Stomach (tissue), 9 donors: Measurements from ENCODE around the gene ODAPH. TPM values are rescaled to one million over a fixed set of nuclear protein-coding genes. Genes with fewer than 3 reads are reported as not detected.
"Not testable (repeated sequence)": the region's sequence is repeated elsewhere in the genome, so short reads cannot be mapped to it uniquely, and the experiment has no call there.

Experiments used
- DNase-seq, 2 donors: peaks; one replicate each; pipeline versions ENCODE4 v3.0.0 to v3.0.0-alpha.2; 2013 to 2019
- H3K27ac ChIP-seq, 5 donors: fragments of 200-600 bp in 4 of 5; sonication (generic) in 4 of 5; one replicate each; pipeline ENCODE4 v1.5.1; 2013 to 2019; ENCODE audit warnings: mild to moderate bottlenecking in 1 of 5, moderate library complexity in 1 of 5
- H3K27me3 ChIP-seq, 3 donors: fragments of 200-600 bp; sonication (generic); one replicate each; pipeline ENCODE4 v1.5.1; 2017 to 2019; ENCODE audit warnings: mixed run types in 1 of 3
- H3K36me3 ChIP-seq, 4 donors: fragments of 200-600 bp; sonication (generic); 1 replicate in 3 of 4; 2 replicates in 1 of 4; pipeline ENCODE4 v1.5.1; 2016 to 2019
- H3K4me1 ChIP-seq, 4 donors: fragments of 200-600 bp; sonication (generic); one replicate each; pipeline ENCODE4 v1.5.1; 2016 to 2019
- H3K4me3 ChIP-seq, 4 donors: fragments of 200-600 bp; sonication (generic) in 3 of 4; one replicate each; pipeline ENCODE4 v1.5.1; 2016 to 2019; ENCODE audit warnings: mild to moderate bottlenecking in 1 of 4
- H3K9me3 ChIP-seq, 4 donors: fragments of 200-600 bp; sonication (generic); one replicate each; pipeline ENCODE4 v1.5.1; 2016 to 2019
- CTCF ChIP-seq, 7 experiments: fragments of 450-650 bp in 4 of 7; fragments of 200-600 bp in 3 of 7; sonication (generic) in 3 of 7; IDR thresholded peaks; one replicate each; pipeline ENCODE4 v1.5.1; 2016 to 2019; ENCODE audit warnings: antibody characterized with exemption in 7 of 7, control low read depth in 2 of 7, mild to moderate bottlenecking in 1 of 7
- EP300 ChIP-seq: sonication (generic); formaldehyde crosslinking; IDR thresholded peaks from one replicate; pipeline ENCODE4 v1.6.1; 2017; ENCODE audit warnings: antibody characterized with exemption
- POLR2A ChIP-seq, 4 donors: fragments of 450-650 bp; IDR thresholded peaks; one replicate each; pipeline ENCODE4 v1.6.1; 2016; ENCODE audit warnings: antibody characterized with exemption in 4 of 4, control low read depth in 2 of 4, mild to moderate bottlenecking in 1 of 4, moderate library complexity in 1 of 4
- POLR2AphosphoS5 ChIP-seq, 3 donors: sonication (generic); formaldehyde crosslinking; IDR thresholded peaks; one replicate each; pipeline ENCODE4 v1.6.1; 2016; ENCODE audit warnings: antibody characterized with exemption in 3 of 3
- WGBS, 5 donors: extraction: QIAGEN DNeasy Blood & Tissue Kit in 3 of 5; methylation state at CpG; one replicate each; pipeline versions ENCODE4 v1.1.5 to v1.1.7; 2013 to 2018; 5-methylcytosine and 5-hydroxymethylcytosine counted together
- intact Hi-C: fragments of 100-400 bp; cut with DNase I; formaldehyde crosslinking; loops from one replicate; pipeline ENCODE4 v1.15.1; 2023; ENCODE audit warnings: low total_unique reads
- polyA plus RNA-seq, 3 donors: library from polyadenylated mRNA; stranded (reverse); fragments of 200-250 nt; gene quantifications; one replicate each; pipeline ENCODE4 v1.2.3, GENCODE V29; 2013
- total RNA-seq, 5 donors: library from RNA; depleted of rRNA; stranded (reverse); fragments of >200 nt; gene quantifications; one replicate each; pipeline versions ENCODE4 v1.1.0 to v1.2.3, GENCODE V29; 2014 to 2016
- donor health status: healthy with polysubstance abuse.
- donor health status: Bipolar disorder and iron deficiency.
- donor health status: healthy.

The ODAPH gene
- total and polyA plus RNA-seq, 8 donors: 0.28 TPM; not detected in 7

- TF ChIP-seq EP300 (no peak), CTCF (IDR thresholded peaks at IDR 0.05) (no peak), POLR2A (IDR thresholded peaks at IDR 0.05) (no peak), POLR2AphosphoS5 (IDR thresholded peaks at IDR 0.05) (no peak)
- no peak overlapping the region for H3K27ac ChIP-seq
- no peaks in the 10 kb centered on the region for H3K27me3 ChIP-seq
- peaks cover 3 to 95% (median 80%) of the 10 kb centered on the region in 4 donors for H3K36me3 ChIP-seq
- intact Hi-C loops: no loop called here
- no peak overlapping the region for H3K4me3 ChIP-seq
- WGBS, 5 donors: 94 to 98% (median 97%) methylated on average over 1 of the region's 1 CpG
- DNase-seq: no peak
- no peaks in the 10 kb centered on the region for H3K4me1 ChIP-seq
- H3K9me3 ChIP-seq: no peaks in the 10 kb centered on the region
Measured at GRCh38 chr4:75525086-75525485, 30.8 kb upstream of the ODAPH start.

- TF ChIP-seq POLR2AphosphoS5 (IDR thresholded peaks at IDR 0.05): no peak
- no peak for TF ChIP-seq POLR2A (IDR thresholded peaks at IDR 0.05)
- TF ChIP-seq EP300: no peak
- TF ChIP-seq CTCF (IDR thresholded peaks at IDR 0.05): no peak
- H3K27ac ChIP-seq: no peak overlapping the region
- no peaks in the 10 kb centered on the region for H3K4me1 ChIP-seq
- no peak overlapping the region for H3K4me3 ChIP-seq
- H3K9me3 ChIP-seq: no peaks in the 10 kb centered on the region
- H3K36me3 ChIP-seq: peaks cover 4 to 99% (median 86%) of the 10 kb centered on the region in 4 donors
- H3K27me3 ChIP-seq: no peaks in the 10 kb centered on the region
- intact Hi-C loops: no loop called here
- DNase-seq: no peak
- WGBS, 5 donors: 90 to 100% (median 94%) methylated on average over 1 of the region's 1 CpG
Measured at GRCh38 chr4:75525910-75526309, 30.0 kb upstream of the ODAPH start.

GRCh38 chr4:75527482-75527881, 28.4 kb upstream of the ODAPH start:
- intact Hi-C loops: no loop called here
- H3K4me1 ChIP-seq: no peaks in the 10 kb centered on the region
- peaks cover 12 to 100% (median 92%) of the 10 kb centered on the region in 4 donors for H3K36me3 ChIP-seq
- H3K27ac ChIP-seq: no peak overlapping the region
- H3K9me3 ChIP-seq: peaks cover 0 to 10% (median 0%) of the 10 kb centered on the region in 4 donors
- TF ChIP-seq POLR2AphosphoS5 (IDR thresholded peaks at IDR 0.05) (no peak), POLR2A (IDR thresholded peaks at IDR 0.05) (no peak), CTCF (IDR thresholded peaks at IDR 0.05) (no peak), EP300 (no peak)
- H3K4me3 ChIP-seq: no peak overlapping the region
- no peaks in the 10 kb centered on the region for H3K27me3 ChIP-seq
- no peak for DNase-seq

GRCh38 chr4:75530556-75531322, 25.1 kb upstream of the ODAPH start:
- intact Hi-C loops: no loop called here
- H3K27ac ChIP-seq: no peak overlapping the region
- peaks cover 0 to 21% (median 3%) of the 10 kb centered on the region in 4 donors for H3K9me3 ChIP-seq
- no peaks in the 10 kb centered on the region for H3K4me1 ChIP-seq
- H3K27me3 ChIP-seq: no peaks in the 10 kb centered on the region
- WGBS, 5 donors: 87 to 97% (median 96%) methylated on average over 2 of the region's 2 CpGs
- no peak for DNase-seq
- peaks cover 12 to 79% (median 78%) of the 10 kb centered on the region in 4 donors for H3K36me3 ChIP-seq
- TF ChIP-seq POLR2A (IDR thresholded peaks at IDR 0.05): no peak
- no peak for TF ChIP-seq EP300
- no peak for TF ChIP-seq POLR2AphosphoS5 (IDR thresholded peaks at IDR 0.05)
- no peak for TF ChIP-seq CTCF (IDR thresholded peaks at IDR 0.05)
- no peak overlapping the region for H3K4me3 ChIP-seq

- DNase-seq, H3K27me3 ChIP-seq, intact Hi-C loops, H3K27ac ChIP-seq, H3K4me3 ChIP-seq, H3K4me1 ChIP-seq: not testable (repeated sequence)
- 74 to 98% (median 97%) methylated on average over 7 of the region's 7 CpGs for WGBS, 5 donors
- Histone ChIP-seq H3K9me3 (peaks cover 0 to 21% (median 3%) of the 10 kb centered on the region in 4 donors), H3K36me3 (peaks cover 9 to 70% (median 69%) of the 10 kb centered on the region in 4 donors)
Measured at GRCh38 chr4:75531536-75532143, 24.2 kb upstream of the ODAPH start.

GRCh38 chr4:75533339-75533887, 22.5 kb upstream of the ODAPH start:
- DNase-seq, H3K4me3 ChIP-seq, H3K27me3 ChIP-seq, H3K4me1 ChIP-seq, H3K27ac ChIP-seq, intact Hi-C loops: not testable (repeated sequence)
- Histone ChIP-seq H3K9me3 (peaks cover 0 to 21% (median 3%) of the 10 kb centered on the region in 4 donors), H3K36me3 (peaks cover 9 to 59% (median 53%) of the 10 kb centered on the region in 4 donors)
- 95 to 99% (median 97%) methylated on average over 4 of the region's 4 CpGs for WGBS, 5 donors

- H3K27me3 ChIP-seq, H3K27ac ChIP-seq, intact Hi-C loops, DNase-seq, H3K4me3 ChIP-seq, H3K4me1 ChIP-seq: not testable (repeated sequence)
- Histone ChIP-seq H3K36me3 (peaks cover 9 to 59% (median 49%) of the 10 kb centered on the region in 4 donors), H3K9me3 (peaks cover 0 to 21% (median 3%) of the 10 kb centered on the region in 4 donors)
Measured at GRCh38 chr4:75533926-75534325, 21.9 kb upstream of the ODAPH start.
